GM20000 (cell line): ENCODE data around the gene GLIPR2.
A peak's percentile ranks its signal among the peaks of the same experiment; 100 is the strongest.

Experiments
- DNase-seq: peaks from one replicate; pipeline ENCODE4 v3.0.0; 2012; ENCODE audit warnings: low spot score
- CTCF ChIP-seq: IDR thresholded peaks from 2 replicates; pipeline ENCODE4 v1.5.1; 2012; ENCODE audit warnings: mild to moderate bottlenecking, control low read depth; ENCODE audit errors: extremely low read depth, missing control alignments

Gene GLIPR2

GRCh38 chr9:36140086-36141084, 3.9 kb downstream of the GLIPR2 start:
- TF ChIP-seq CTCF = no peak
- peak; percentile 28 for DNase-seq

- no peak for DNase-seq
- TF ChIP-seq CTCF = no peak
These were observed 4.8 kb downstream of the GLIPR2 start for GRCh38 chr9:36141288-36141687.

GRCh38 chr9:36141761-36142160, 5.2 kb downstream of the GLIPR2 start:
- no peak for TF ChIP-seq CTCF
- DNase-seq = no peak

GRCh38 chr9:36142510-36143244, 6.1 kb downstream of the GLIPR2 start:
- DNase-seq = peak; percentile 43
- no peak for TF ChIP-seq CTCF

- no peak for TF ChIP-seq CTCF
- DNase-seq = no peak
These were observed 6.7 kb downstream of the GLIPR2 start for GRCh38 chr9:36143245-36143641.

GRCh38 chr9:36144309-36145232, 8.0 kb downstream of the GLIPR2 start:
- peak; percentile 40 for DNase-seq
- TF ChIP-seq CTCF = no peak
